Activated CD4-positive, alpha-beta T cell treated with anti-CD3 and anti-CD28 coated beads, Interleukin-2, amount 50 U/mL, for 1 hour (primary cell): ENCODE measurements around the gene POLE2.
"Not testable (repeated sequence)": the region's sequence is repeated elsewhere in the genome, so short reads cannot be mapped to it uniquely, and the experiment has no call there.

Experiments
- DNase-seq: peaks from one replicate; pipeline ENCODE4 v3.0.0-alpha.2; 2020

Gene POLE2

GRCh38 chr14:49657500-49657899 lies 30.5 kb downstream of the POLE2 start:
- not testable (repeated sequence) for DNase-seq

GRCh38 chr14:49654511-49654910 lies 33.5 kb downstream of the POLE2 start:
- no peak for DNase-seq

GRCh38 chr14:49653508-49653907 lies 34.5 kb downstream of the POLE2 start:
- DNase-seq = no peak

- DNase-seq = no peak
These were observed 45.9 kb downstream of the POLE2 start for GRCh38 chr14:49642163-49642562.

GRCh38 chr14:49641697-49642129 lies 46.3 kb downstream of the POLE2 start:
- no peak for DNase-seq

- no peak for DNase-seq
These were observed 47.2 kb downstream of the POLE2 start for GRCh38 chr14:49640540-49641417.

DNA sequence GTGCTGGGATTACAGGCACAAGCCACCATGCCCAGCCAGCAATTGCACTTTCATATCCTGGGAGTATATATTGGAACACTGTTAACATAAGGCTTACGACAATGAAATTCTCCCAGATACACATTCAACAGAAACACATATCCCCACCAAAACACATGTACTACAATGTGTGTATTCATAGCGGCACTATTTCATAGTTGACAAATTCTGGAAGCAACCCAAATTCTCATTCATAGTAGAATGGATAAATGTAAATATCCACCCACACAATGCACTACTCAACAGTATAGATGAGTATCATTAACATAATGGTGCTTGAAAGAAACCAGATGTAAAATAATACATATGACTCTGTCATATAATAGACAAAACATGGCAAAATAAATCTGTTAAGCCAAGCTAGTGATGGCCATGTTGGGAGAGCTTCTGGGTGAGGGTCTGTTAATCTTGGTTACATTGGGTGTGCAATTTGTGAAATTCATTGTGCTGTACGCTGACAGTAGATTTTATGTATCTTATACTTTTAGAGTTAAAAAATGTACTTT lies 50.4 kb downstream of the POLE2 start:
- no peak for DNase-seq

DNA sequence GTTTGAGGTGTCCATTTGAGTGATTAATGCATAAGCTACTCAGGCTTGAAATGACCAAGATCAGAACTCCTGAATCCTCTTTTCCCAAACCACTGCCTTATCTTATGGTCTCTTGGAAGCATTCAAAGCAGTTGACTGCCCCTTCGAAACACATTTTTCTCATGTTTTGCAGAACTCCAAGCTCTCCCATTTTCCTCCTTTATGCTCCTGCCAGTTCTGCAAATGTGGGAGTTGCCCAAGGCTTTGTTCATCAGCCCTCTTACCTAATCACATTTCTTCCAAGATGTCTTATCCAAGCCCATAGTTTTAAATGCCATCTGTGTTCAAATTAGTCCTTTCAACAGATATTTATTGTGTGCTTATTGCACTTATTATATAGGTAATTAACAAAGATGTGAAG lies 51.1 kb downstream of the POLE2 start:
- DNase-seq = no peak

- peak; percentile 69 for DNase-seq
These were observed 53.3 kb downstream of the POLE2 start, which contains the start of gene DNAAF2 for GRCh38 chr14:49634547-49635334. DNAAF2 (minus strand) TSS chr14:49635244; CDS start chr14:49635149, 95 bp downstream.

DNA sequence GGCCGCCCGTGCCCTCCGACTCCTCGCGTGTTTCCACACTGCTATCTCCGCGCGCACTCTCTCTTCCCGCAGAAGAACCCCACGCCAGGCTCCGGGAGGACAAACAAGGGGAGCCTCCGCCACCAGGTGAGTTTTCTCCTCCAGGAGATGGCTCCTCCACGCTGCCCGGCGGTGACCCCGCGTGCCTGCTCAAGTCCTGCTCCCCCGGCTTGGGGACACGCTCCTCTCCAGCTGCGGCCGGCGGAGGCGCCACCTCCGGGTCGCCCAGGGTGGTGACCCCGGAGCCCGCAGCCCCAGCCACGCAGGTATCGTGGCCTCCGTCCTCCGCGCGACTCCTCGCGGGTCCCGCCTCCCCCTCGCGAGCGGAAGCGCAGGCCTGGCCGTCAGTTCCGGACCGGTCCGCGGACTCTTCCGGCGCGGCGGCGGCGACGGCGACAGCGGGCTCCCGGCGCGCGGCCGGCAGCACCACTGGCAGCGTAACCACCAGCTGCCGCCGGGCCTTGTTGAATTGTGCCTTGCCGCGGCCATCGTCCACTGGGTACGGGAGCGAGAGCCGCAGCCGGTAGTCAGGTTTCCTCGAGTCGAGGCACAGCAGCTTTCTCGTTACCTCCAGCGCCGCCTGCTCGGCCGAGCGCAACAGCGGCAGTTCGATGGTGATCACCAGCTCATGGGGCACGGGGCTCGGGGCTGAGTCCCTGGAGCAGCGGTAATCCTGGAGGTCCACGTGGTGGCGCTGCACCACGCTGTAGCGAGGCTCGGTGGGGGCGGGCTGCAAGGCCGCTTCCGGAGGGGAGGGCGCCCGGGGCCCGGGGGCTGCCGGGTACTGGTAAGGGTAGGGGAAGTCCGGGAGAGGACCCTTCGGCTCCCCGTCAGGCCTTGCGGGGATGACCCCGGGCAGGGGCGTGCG lies 54.1 kb downstream of the POLE2 start:
- peak; percentile 93 for DNase-seq

DNA sequence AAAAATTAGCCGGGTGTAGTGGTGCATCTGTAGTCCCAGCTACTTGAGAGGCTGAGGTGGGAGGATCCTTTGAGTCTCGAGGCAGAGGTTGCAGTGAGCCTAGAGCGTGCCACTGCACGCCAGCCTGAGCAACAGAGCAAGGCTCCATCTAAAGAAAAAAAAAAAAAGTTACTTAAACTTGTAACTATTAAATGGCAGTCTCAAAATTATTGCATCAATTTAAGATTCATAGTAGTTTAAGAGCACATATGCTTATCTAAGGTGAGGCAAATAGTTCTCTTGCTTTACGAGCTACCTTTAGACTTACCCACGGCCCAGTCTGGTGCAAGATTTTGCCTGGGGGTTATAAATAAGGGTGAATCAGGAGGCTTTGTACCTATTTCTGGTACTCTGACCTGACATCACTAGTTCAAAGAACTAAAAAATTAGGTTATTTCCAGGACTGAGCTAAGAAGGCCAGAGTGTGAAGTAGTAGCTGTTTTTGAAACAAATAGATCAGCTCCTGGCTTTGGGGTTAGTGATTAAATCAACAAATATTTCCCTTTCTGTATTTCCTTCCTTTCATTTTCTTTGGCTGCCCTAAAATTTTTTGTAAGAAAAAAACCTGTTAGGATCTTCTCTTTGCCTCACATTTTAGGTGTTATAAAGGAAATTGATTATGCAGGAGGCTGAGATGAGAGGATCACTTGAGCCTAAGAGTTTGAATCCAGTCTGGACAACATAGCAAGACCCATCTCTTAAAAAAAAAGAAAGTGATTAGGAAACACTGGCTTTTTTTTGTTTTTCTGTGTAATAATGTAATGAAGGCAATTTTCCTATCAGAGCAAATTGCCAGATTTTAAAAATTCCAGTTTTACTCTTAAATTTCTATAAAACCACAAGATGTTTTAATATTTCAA lies 63.8 kb downstream of the POLE2 start:
- no peak for DNase-seq

GRCh38 chr14:49623387-49623786 lies 64.6 kb downstream of the POLE2 start:
- DNase-seq = no peak

DNA sequence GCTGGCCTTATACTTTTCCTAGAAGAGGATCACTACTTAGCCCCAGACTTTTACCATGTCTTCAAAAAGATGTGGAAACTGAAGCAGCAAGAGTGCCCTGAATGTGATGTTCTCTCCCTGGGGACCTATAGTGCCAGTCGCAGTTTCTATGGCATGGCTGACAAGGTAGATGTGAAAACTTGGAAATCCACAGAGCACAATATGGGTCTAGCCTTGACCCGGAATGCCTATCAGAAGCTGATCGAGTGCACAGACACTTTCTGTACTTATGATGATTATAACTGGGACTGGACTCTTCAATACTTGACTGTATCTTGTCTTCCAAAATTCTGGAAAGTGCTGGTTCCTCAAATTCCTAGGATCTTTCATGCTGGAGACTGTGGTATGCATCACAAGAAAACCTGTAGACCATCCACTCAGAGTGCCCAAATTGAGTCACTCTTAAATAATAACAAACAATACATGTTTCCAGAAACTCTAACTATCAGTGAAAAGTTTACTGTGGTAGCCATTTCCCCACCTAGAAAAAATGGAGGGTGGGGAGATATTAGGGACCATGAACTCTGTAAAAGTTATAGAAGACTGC lies 65.9 kb downstream of the POLE2 start:
- no peak for DNase-seq

DNA sequence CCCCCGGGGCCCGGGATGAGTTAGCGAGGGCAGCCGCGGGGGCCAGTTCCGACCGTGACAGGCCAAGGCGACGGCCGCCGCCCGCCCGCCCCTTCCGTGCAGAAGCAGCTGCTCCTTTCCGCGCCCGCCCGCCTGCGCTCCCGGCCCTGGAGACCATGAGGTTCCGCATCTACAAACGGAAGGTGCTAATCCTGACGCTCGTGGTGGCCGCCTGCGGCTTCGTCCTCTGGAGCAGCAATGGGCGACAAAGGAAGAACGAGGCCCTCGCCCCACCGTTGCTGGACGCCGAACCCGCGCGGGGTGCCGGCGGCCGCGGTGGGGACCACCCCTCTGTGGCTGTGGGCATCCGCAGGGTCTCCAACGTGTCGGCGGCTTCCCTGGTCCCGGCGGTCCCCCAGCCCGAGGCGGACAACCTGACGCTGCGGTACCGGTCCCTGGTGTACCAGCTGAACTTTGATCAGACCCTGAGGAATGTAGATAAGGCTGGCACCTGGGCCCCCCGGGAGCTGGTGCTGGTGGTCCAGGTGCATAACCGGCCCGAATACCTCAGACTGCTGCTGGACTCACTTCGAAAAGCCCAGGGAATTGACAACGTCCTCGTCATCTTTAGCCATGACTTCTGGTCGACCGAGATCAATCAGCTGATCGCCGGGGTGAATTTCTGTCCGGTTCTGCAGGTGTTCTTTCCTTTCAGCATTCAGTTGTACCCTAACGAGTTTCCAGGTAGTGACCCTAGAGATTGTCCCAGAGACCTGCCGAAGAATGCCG lies 66.7 kb downstream of the POLE2 start:
- DNase-seq = no peak

DNA sequence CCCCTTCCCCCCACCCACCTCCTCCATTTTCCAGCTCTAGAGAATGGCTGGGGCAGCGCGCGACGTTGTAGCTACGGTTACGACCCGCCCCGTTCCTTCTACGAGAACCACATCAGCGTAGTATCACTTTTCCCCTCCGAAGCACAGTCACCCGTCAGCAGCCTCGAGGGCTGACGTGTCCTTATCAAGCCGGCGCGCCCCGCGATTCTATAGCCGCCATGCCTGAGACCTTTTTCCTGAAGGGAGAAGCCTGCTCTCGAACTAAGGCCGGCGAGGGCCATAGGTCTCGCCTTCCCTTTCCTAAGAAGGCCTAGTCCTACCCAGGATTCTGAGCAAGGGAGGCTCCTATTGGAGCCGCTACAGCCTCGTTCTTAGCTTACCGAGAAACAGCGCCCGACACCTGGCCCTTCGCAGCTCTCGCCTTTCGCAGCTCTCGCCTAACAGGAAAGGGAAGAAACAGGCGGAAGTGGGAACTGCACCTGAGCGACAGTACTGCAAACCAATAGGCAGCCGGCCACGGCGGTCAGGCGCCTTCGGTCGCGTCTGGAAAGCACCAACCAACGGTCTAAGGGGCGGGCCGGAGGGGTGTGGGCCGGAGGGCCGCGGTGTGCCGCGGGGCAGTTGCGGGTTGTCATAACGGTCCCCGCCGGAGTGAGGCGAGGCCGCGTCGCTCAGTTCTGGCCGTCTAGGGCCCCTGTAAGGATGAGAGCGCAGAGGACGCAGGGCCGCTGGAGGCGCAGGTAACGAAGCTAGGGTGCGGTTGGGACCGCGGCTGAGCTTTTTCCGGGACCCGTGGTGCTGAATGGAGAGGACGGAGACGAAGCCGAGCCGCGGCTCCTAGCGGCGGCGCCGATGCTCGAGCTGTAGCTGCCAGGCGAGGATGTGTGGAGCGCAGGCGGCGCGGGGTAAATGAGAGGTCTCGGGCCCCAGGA lies 67.6 kb downstream of the POLE2 start, which contains the start of the genes MGAT2 and RPL36AL:
Gene MGAT2, plus strand, starts transcription at position 618 of the 932 bp plus-strand sequence. CDS start 470 bp downstream, outside the sequence.
Gene RPL36AL, minus strand, starts transcription at position 445 of the 932 bp plus-strand sequence. CDS start 1,522 bp downstream, outside the sequence.
- DNase-seq = peak; percentile 89

DNA sequence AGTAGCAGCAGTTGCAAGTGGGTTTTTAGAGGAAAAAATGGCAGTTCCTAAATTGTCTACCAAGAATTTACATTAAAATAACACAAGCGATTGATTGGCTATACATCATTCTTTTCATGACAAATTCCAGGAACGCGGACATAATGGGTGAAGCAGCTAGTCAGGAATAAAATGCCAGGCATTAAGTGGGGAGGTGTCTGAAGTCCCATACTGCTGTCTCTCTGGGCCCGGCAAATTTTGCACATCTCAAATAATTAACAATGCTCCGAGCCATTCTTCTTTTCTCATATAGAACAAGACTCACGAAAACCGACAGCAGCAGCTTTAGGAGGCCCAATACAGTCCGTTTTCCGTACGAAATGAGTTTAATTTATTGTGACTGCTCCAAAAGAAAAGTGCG lies 68.3 kb downstream of the POLE2 start:
- DNase-seq = no peak

DNA sequence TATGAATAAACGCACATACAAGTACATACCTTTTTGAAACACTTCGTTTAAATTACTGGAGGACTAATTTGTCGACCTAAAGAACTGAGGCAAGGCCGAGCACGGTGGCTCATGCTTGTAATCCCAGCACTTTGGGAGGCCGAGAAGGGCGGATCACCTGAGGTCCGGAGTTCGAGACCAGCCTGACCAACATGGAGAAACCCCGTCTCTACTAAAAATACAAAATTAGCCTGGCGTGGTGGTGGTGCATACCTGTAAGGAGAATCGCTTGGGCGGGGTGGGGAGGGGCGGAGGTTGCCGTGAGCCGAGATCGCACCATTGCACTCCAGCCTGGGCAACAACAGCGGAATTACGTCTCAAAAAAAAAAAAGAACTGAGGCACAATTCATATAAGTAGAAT lies 68.7 kb downstream of the POLE2 start:
- DNase-seq = not testable (repeated sequence)

DNA sequence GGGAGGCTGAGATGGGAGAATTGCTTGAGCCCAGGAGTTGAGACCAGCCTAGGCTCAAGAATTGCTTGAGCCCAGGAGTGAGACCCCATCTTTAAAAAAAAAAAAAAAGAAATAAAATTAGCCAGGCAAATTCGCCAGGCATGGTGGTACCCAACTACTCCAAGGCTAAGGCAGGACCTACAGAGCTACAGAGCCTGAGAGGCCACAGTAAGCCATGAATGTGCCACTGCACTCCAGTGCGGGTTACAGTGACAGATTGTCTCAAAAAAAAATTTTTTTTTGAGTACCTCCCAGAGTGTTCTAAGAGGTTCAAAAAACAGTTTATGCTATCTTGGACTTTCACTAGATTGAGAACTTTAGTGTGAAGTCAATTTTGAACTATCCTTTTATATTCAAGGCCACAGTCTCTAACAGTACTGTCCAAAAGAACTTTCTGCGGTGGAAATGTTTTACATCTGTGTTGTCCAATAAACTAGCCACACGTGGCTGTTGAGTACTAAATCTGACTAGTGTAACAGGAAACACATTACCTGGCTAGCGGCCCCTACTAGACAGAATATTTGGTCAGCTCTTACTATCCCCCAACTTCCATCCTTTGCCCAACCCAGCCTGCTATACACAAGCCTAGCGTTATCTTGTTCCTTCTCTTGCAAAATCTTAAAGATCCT lies 70.0 kb downstream of the POLE2 start:
- DNase-seq = no peak
